ENCODE measurements around the gene GRIN3B.

Gene GRIN3B

GRCh38 chr19:1003283-1003682, 3.1 kb downstream of the GRIN3B start:
- H3K36me3 ChIP-seq (ENCODE audit: control insufficient read depth in 4 of 4, insufficient read depth in 4 of 4, low read length in 3 of 4), result peaks cover 0 to under 1% (median under 1%) of the 10 kb centered on the region in 4 experiments
- 88% methylated on average over 31 of the region's 37 CpGs for WGBS (ENCODE audit: insufficient coverage)
- H3K27ac ChIP-seq (ENCODE audit: insufficient read depth in 1 of 2, low read depth in 1 of 2, low read length in 2 of 2, poor library complexity in 1 of 2, severe bottlenecking in 2 of 2), result no peak overlapping the region
- no peaks in the 10 kb centered on the region for H3K9me3 ChIP-seq (ENCODE audit: control extremely low read depth in 1 of 5, control insufficient read depth in 4 of 5, insufficient read depth in 2 of 5, low read depth in 1 of 5, low read length in 4 of 5)
- CTCF ChIA-PET, result interaction anchor here (0.6 to 1.1 kb wide), 4 partner anchors 16 to 145 kb away, joined by 3 to 5 read pairs (median 3); no protein-coding TSS in a partner anchor
- peaks cover 0 to 15% (median 12%) of the 10 kb centered on the region in 4 experiments for H3K4me1 ChIP-seq (ENCODE audit: control extremely low read depth in 1 of 4, control insufficient read depth in 4 of 4, insufficient read depth in 4 of 4, low read length in 3 of 4)
- H3K27me3 ChIP-seq (replicated peaks in 2 of 5; ENCODE audit: control insufficient read depth in 4 of 5, insufficient read depth in 5 of 5, low read length in 4 of 5), result peaks cover 0 to 46% (median 13%) of the 10 kb centered on the region in 5 experiments
- no peak overlapping the region for H3K4me3 ChIP-seq (ENCODE audit: control insufficient read depth in 1 of 7, extremely low read depth in 1 of 7, insufficient read depth in 4 of 7, low read depth in 2 of 7, low read length in 6 of 7)
- POLR2A ChIA-PET, result no interaction called here
- DNase-seq, result no peak

- H3K9me3 ChIP-seq (ENCODE audit: control extremely low read depth in 1 of 5, control insufficient read depth in 4 of 5, insufficient read depth in 2 of 5, low read depth in 1 of 5, low read length in 4 of 5), result no peaks in the 10 kb centered on the region
- H3K4me3 ChIP-seq (ENCODE audit: control insufficient read depth in 1 of 7, extremely low read depth in 1 of 7, insufficient read depth in 4 of 7, low read depth in 2 of 7, low read length in 6 of 7), result no peak overlapping the region
- whole genome bisulfite sequencing (ENCODE audit: insufficient coverage), result 79% methylated on average over 32 of the region's 32 CpGs
- ChIA-PET CTCF (interaction anchor here (0.7 to 1.7 kb wide), 4 partner anchors 11 to 109 kb away, joined by 3 to 6 read pairs (median 4); no protein-coding TSS in a partner anchor), POLR2A (no interaction called here)
- no peak for DNase-seq
- H3K36me3 ChIP-seq (ENCODE audit: control insufficient read depth in 4 of 4, insufficient read depth in 4 of 4, low read length in 3 of 4), result peaks cover 0 to 11% (median 4%) of the 10 kb centered on the region in 4 experiments
- peaks cover 0 to 36% (median 7%) of the 10 kb centered on the region in 5 experiments for H3K27me3 ChIP-seq (replicated peaks in 2 of 5; ENCODE audit: control insufficient read depth in 4 of 5, insufficient read depth in 5 of 5, low read length in 4 of 5)
- peaks cover 0 to 15% (median 12%) of the 10 kb centered on the region in 4 experiments for H3K4me1 ChIP-seq (ENCODE audit: control extremely low read depth in 1 of 4, control insufficient read depth in 4 of 4, insufficient read depth in 4 of 4, low read length in 3 of 4)
- no peak overlapping the region for H3K27ac ChIP-seq (ENCODE audit: insufficient read depth in 1 of 2, low read depth in 1 of 2, low read length in 2 of 2, poor library complexity in 1 of 2, severe bottlenecking in 2 of 2)
These were observed 4.1 kb downstream of the GRIN3B start for GRCh38 chr19:1004204-1004802.

DNA sequence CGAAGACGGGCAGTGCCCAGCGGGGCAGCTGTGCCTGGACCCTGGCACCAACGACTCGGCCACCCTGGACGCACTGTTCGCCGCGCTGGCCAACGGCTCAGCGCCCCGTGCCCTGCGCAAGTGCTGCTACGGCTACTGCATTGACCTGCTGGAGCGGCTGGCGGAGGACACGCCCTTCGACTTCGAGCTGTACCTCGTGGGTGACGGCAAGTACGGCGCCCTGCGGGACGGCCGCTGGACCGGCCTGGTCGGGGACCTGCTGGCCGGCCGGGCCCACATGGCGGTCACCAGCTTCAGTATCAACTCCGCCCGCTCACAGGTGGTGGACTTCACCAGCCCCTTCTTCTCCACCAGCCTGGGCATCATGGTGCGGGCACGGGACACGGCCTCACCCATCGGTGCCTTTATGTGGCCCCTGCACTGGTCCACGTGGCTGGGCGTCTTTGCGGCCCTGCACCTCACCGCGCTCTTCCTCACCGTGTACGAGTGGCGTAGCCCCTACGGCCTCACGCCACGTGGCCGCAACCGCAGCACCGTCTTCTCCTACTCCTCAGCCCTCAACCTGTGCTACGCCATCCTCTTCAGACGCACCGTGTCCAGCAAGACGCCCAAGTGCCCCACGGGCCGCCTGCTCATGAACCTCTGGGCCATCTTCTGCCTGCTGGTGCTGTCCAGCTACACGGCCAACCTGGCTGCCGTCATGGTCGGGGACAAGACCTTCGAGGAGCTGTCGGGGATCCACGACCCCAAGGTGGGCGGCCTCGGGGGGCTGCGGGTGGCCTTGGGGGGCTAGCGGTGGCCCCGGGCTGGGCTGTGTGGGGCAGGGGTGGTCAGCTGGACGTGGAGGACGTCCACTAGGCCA, 4.8 kb downstream of the GRIN3B start:
- Histone ChIP-seq H3K27me3 (replicated peaks in 2 of 5; ENCODE audit: control insufficient read depth in 4 of 5, insufficient read depth in 5 of 5, low read length in 4 of 5) (peaks cover 0 to 31% (median 4%) of the 10 kb centered on the region in 5 experiments), H3K36me3 (ENCODE audit: control insufficient read depth in 4 of 4, insufficient read depth in 4 of 4, low read length in 3 of 4) (peaks cover 0 to 16% (median 8%) of the 10 kb centered on the region in 4 experiments), H3K4me1 (ENCODE audit: control extremely low read depth in 1 of 4, control insufficient read depth in 4 of 4, insufficient read depth in 4 of 4, low read length in 3 of 4) (peaks cover 0 to 15% (median 12%) of the 10 kb centered on the region in 4 experiments), H3K4me3 (ENCODE audit: control insufficient read depth in 1 of 7, extremely low read depth in 1 of 7, insufficient read depth in 4 of 7, low read depth in 2 of 7, low read length in 6 of 7) (no peak overlapping the region), H3K9me3 (ENCODE audit: control extremely low read depth in 1 of 5, control insufficient read depth in 4 of 5, insufficient read depth in 2 of 5, low read depth in 1 of 5, low read length in 4 of 5) (no peaks in the 10 kb centered on the region), H3K27ac (ENCODE audit: insufficient read depth in 1 of 2, low read depth in 1 of 2, low read length in 2 of 2, poor library complexity in 1 of 2, severe bottlenecking in 2 of 2) (no peak overlapping the region)
- POLR2A ChIA-PET, result no interaction called here
- WGBS (ENCODE audit: insufficient coverage), result 97% methylated on average over 60 of the region's 70 CpGs
- CTCF ChIA-PET, result interaction anchor here (0.9 to 1.7 kb wide), 5 partner anchors 10 to 179 kb away, joined by 3 to 7 read pairs (median 4); no protein-coding TSS in a partner anchor
- no peak for DNase-seq

GRCh38 chr19:1006711-1007398, 6.6 kb downstream of the GRIN3B start:
- CTCF ChIA-PET, result interaction anchor here (0.6 to 1.4 kb wide), 3 partner anchors 25 to 143 kb away, joined by 3 to 4 read pairs (median 3); no protein-coding TSS in a partner anchor
- Histone ChIP-seq H3K27ac (ENCODE audit: insufficient read depth in 1 of 2, low read depth in 1 of 2, low read length in 2 of 2, poor library complexity in 1 of 2, severe bottlenecking in 2 of 2) (no peak overlapping the region), H3K4me1 (ENCODE audit: control extremely low read depth in 1 of 4, control insufficient read depth in 4 of 4, insufficient read depth in 4 of 4, low read length in 3 of 4) (no peaks in the 10 kb centered on the region), H3K27me3 (replicated peaks in 2 of 5; ENCODE audit: control insufficient read depth in 4 of 5, insufficient read depth in 5 of 5, low read length in 4 of 5) (peaks cover 0 to 18% (median 0%) of the 10 kb centered on the region in 5 experiments), H3K9me3 (ENCODE audit: control extremely low read depth in 1 of 5, control insufficient read depth in 4 of 5, insufficient read depth in 2 of 5, low read depth in 1 of 5, low read length in 4 of 5) (no peaks in the 10 kb centered on the region), H3K36me3 (ENCODE audit: control insufficient read depth in 4 of 4, insufficient read depth in 4 of 4, low read length in 3 of 4) (peaks cover 2 to 33% (median 21%) of the 10 kb centered on the region in 4 experiments), H3K4me3 (ENCODE audit: control insufficient read depth in 1 of 7, extremely low read depth in 1 of 7, insufficient read depth in 4 of 7, low read depth in 2 of 7, low read length in 6 of 7) (no peak overlapping the region)
- 92% methylated on average over 22 of the region's 27 CpGs for WGBS (ENCODE audit: insufficient coverage)
- POLR2A ChIA-PET, result no interaction called here
- DNase-seq, result no peak

GRCh38 chr19:1007399-1008251, 7.4 kb downstream of the GRIN3B start:
- H3K4me1 ChIP-seq (ENCODE audit: control extremely low read depth in 1 of 4, control insufficient read depth in 4 of 4, insufficient read depth in 4 of 4, low read length in 3 of 4), result no peaks in the 10 kb centered on the region
- H3K36me3 ChIP-seq (ENCODE audit: control insufficient read depth in 4 of 4, insufficient read depth in 4 of 4, low read length in 3 of 4), result peaks cover 2 to 41% (median 27%) of the 10 kb centered on the region in 4 experiments
- ChIA-PET CTCF (interaction anchor here (0.6 kb wide), 1 partner anchor 85 kb away, joined by 3 read pairs; no protein-coding TSS in a partner anchor), POLR2A (no interaction called here)
- H3K9me3 ChIP-seq (ENCODE audit: control extremely low read depth in 1 of 5, control insufficient read depth in 4 of 5, insufficient read depth in 2 of 5, low read depth in 1 of 5, low read length in 4 of 5), result no peaks in the 10 kb centered on the region
- WGBS (ENCODE audit: insufficient coverage), result over 99% methylated on average over 44 of the region's 73 CpGs
- no peak overlapping the region for H3K4me3 ChIP-seq (ENCODE audit: control insufficient read depth in 1 of 7, extremely low read depth in 1 of 7, insufficient read depth in 4 of 7, low read depth in 2 of 7, low read length in 6 of 7)
- no peak overlapping the region for H3K27ac ChIP-seq (ENCODE audit: insufficient read depth in 1 of 2, low read depth in 1 of 2, low read length in 2 of 2, poor library complexity in 1 of 2, severe bottlenecking in 2 of 2)
- DNase-seq, result no peak
- H3K27me3 ChIP-seq (replicated peaks in 2 of 5; ENCODE audit: control insufficient read depth in 4 of 5, insufficient read depth in 5 of 5, low read length in 4 of 5), result peaks cover 0 to 12% (median 0%) of the 10 kb centered on the region in 5 experiments

- H3K36me3 ChIP-seq (ENCODE audit: control insufficient read depth in 4 of 4, insufficient read depth in 4 of 4, low read length in 3 of 4), result peaks cover 3 to 49% (median 34%) of the 10 kb centered on the region in 4 experiments
- DNase-seq, result no peak
- no peak overlapping the region for H3K4me3 ChIP-seq (ENCODE audit: control insufficient read depth in 1 of 7, extremely low read depth in 1 of 7, insufficient read depth in 4 of 7, low read depth in 2 of 7, low read length in 6 of 7)
- CTCF ChIA-PET, result no interaction called here
- POLR2A ChIA-PET, result no interaction called here
- H3K9me3 ChIP-seq (ENCODE audit: control extremely low read depth in 1 of 5, control insufficient read depth in 4 of 5, insufficient read depth in 2 of 5, low read depth in 1 of 5, low read length in 4 of 5), result no peaks in the 10 kb centered on the region
- H3K4me1 ChIP-seq (ENCODE audit: control extremely low read depth in 1 of 4, control insufficient read depth in 4 of 4, insufficient read depth in 4 of 4, low read length in 3 of 4), result no peaks in the 10 kb centered on the region
- H3K27me3 ChIP-seq (replicated peaks in 2 of 5; ENCODE audit: control insufficient read depth in 4 of 5, insufficient read depth in 5 of 5, low read length in 4 of 5), result peaks cover 0 to 7% (median 0%) of the 10 kb centered on the region in 5 experiments
- no peak overlapping the region for H3K27ac ChIP-seq (ENCODE audit: insufficient read depth in 1 of 2, low read depth in 1 of 2, low read length in 2 of 2, poor library complexity in 1 of 2, severe bottlenecking in 2 of 2)
- WGBS (ENCODE audit: insufficient coverage), result 98% methylated on average over 21 of the region's 45 CpGs
These were observed 8.2 kb downstream of the GRIN3B start for GRCh38 chr19:1008268-1009040.
